ENCODE results near the gene OSBPL6.
A peak's percentile ranks its signal among the peaks of the same experiment; 100 is the strongest.

The OSBPL6 gene

GRCh38 chr2:178199334-178199733 is 5.0 kb downstream of the OSBPL6 start:
- no peak for DNase-seq

- no peak for DNase-seq
Observed at GRCh38 chr2:178200331-178200730, 6.0 kb downstream of the OSBPL6 start.

- no peak for DNase-seq
Observed at GRCh38 chr2:178202927-178203326, 8.6 kb downstream of the OSBPL6 start.

- DNase-seq = no peak
Observed at GRCh38 chr2:178204977-178205376, 10.7 kb downstream of the OSBPL6 start.

GRCh38 chr2:178205853-178206521 is 11.7 kb downstream of the OSBPL6 start:
- DNase-seq = no peak

- no peak for DNase-seq
Observed at GRCh38 chr2:178208336-178208735, 14.0 kb downstream of the OSBPL6 start.

GRCh38 chr2:178208817-178209216 is 14.5 kb downstream of the OSBPL6 start:
- no peak for DNase-seq

- DNase-seq = no peak
Observed at GRCh38 chr2:178211460-178211859, 17.1 kb downstream of the OSBPL6 start.

- no peak for DNase-seq
Observed at GRCh38 chr2:178211943-178212342, 17.6 kb downstream of the OSBPL6 start.

- no peak for DNase-seq
Observed at GRCh38 chr2:178213991-178214390, 19.7 kb downstream of the OSBPL6 start.

GRCh38 chr2:178219247-178219646 is 24.9 kb downstream of the OSBPL6 start:
- no peak for DNase-seq

- no peak for DNase-seq
Observed at GRCh38 chr2:178220814-178221213, 26.5 kb downstream of the OSBPL6 start.

GRCh38 chr2:178221556-178221955 is 27.2 kb downstream of the OSBPL6 start:
- DNase-seq = no peak

GRCh38 chr2:178223806-178224205 is 29.5 kb downstream of the OSBPL6 start:
- DNase-seq = no peak

- no peak for DNase-seq
Observed at GRCh38 chr2:178225006-178225805, 30.9 kb downstream of the OSBPL6 start.

GRCh38 chr2:178227187-178227586 is 32.9 kb downstream of the OSBPL6 start:
- DNase-seq = no peak

GRCh38 chr2:178229927-178230326 is 35.6 kb downstream of the OSBPL6 start:
- peak; percentile 2 for DNase-seq

- no peak for DNase-seq
Observed at GRCh38 chr2:178230396-178230795, 36.1 kb downstream of the OSBPL6 start.

GRCh38 chr2:178233428-178233827 is 39.1 kb downstream of the OSBPL6 start:
- no peak for DNase-seq

- DNase-seq = no peak
Observed at GRCh38 chr2:178234648-178235047, 40.3 kb downstream of the OSBPL6 start.

- no peak for DNase-seq
Observed at GRCh38 chr2:178237488-178238153, 43.3 kb downstream of the OSBPL6 start.

GRCh38 chr2:178238154-178238521 is 43.8 kb downstream of the OSBPL6 start:
- DNase-seq = no peak

- no peak for DNase-seq
Observed at GRCh38 chr2:178238750-178239149, 44.4 kb downstream of the OSBPL6 start.
